Neural crest cell (in vitro differentiated cells): Measurements from ENCODE around the gene MAML3. TPM values are rescaled to one million over a fixed set of nuclear protein-coding genes. Genes with fewer than 3 reads are reported as not detected.

Source experiments
- DNase-seq: peaks from one replicate; pipeline ENCODE4 v3.0.0; 2021; ENCODE audit warnings: low read depth, mixed read lengths, low spot score
- H3K27ac Mint-ChIP-seq: one replicate; pipeline ENCODE4 v1.8.0; 2021; ENCODE audit warnings: mild to moderate bottlenecking, mixed read lengths; ENCODE audit not compliant: unreplicated experiment
- H3K27me3 Mint-ChIP-seq: 2 replicates; pipeline ENCODE4 v1.8.0; 2021; ENCODE audit warnings: low read depth, mild to moderate bottlenecking, mixed read lengths
- H3K36me3 Mint-ChIP-seq: 2 replicates; pipeline ENCODE4 v1.8.0; 2021; ENCODE audit warnings: low read depth, mild to moderate bottlenecking, mixed read lengths
- H3K4me1 Mint-ChIP-seq: 2 replicates; pipeline ENCODE4 v1.8.0; 2021; ENCODE audit warnings: mixed read lengths
- H3K4me3 Mint-ChIP-seq: one replicate; pipeline ENCODE4 v1.8.0; 2021; ENCODE audit warnings: mild to moderate bottlenecking, mixed read lengths
- H3K9me3 Mint-ChIP-seq: 2 replicates; pipeline ENCODE4 v1.8.0; 2021; ENCODE audit warnings: mixed read lengths
- total RNA-seq: library from RNA; stranded (reverse); gene quantifications from 2 replicates; pipeline ENCODE4 v1.2.1, GENCODE V29; 2021
- TF ChIP-seq, protein P1 (sequence below): fragments of 200-600 bp; sonication (generic); conservative IDR thresholded peaks from 2 replicates; pipeline ENCODE4 v1.5.0; 2021; ENCODE audit warnings: antibody characterized with exemption, mild to moderate bottlenecking

Gene MAML3
- total RNA-seq, 1 donor from 2014 or later: 21.8 TPM

DNA sequence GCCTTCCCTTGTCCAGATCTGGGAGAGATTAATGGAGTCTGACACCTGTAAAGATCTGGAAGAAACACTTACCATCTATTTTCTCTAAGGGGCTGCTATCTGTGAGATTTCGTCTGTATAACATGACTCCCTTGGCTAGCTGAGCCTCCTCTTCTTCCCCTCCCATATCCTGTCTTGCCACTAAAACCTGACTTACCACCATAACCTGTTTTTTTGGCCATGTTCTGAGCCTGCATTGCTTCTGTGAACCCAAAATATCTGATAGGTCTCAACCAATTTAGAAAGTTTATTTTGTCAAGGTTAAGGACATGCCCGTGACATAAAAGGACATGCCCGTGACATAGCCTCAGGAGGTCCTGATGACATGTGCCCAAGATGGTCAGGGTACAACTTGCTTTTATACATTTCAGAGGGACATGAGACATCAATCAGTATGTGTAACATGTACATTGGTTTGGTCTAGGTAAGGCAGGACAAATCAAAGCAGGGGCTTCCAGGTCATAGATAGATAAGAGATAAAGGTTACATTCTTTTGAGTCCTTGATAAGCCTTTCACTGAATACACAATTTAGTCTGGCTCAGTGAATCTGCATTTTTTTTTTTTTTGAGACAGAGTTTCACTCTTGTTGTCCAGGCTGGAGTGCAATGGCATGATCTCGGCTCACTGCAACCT lies 476.9 kb downstream of the MAML3 start:
- no peak for DNase-seq
- no peaks in the 10 kb centered on the region for H3K9me3 Mint-ChIP-seq
- no peaks in the 10 kb centered on the region for H3K27me3 Mint-ChIP-seq
- H3K36me3 Mint-ChIP-seq: peaks cover 8% of the 10 kb centered on the region
- TF ChIP-seq, protein P1, sequence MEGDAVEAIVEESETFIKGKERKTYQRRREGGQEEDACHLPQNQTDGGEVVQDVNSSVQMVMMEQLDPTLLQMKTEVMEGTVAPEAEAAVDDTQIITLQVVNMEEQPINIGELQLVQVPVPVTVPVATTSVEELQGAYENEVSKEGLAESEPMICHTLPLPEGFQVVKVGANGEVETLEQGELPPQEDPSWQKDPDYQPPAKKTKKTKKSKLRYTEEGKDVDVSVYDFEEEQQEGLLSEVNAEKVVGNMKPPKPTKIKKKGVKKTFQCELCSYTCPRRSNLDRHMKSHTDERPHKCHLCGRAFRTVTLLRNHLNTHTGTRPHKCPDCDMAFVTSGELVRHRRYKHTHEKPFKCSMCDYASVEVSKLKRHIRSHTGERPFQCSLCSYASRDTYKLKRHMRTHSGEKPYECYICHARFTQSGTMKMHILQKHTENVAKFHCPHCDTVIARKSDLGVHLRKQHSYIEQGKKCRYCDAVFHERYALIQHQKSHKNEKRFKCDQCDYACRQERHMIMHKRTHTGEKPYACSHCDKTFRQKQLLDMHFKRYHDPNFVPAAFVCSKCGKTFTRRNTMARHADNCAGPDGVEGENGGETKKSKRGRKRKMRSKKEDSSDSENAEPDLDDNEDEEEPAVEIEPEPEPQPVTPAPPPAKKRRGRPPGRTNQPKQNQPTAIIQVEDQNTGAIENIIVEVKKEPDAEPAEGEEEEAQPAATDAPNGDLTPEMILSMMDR: no peak
- H3K27ac Mint-ChIP-seq: no peak overlapping the region
- peaks cover 2% of the 10 kb centered on the region for H3K4me1 Mint-ChIP-seq
- no peak overlapping the region for H3K4me3 Mint-ChIP-seq

DNA sequence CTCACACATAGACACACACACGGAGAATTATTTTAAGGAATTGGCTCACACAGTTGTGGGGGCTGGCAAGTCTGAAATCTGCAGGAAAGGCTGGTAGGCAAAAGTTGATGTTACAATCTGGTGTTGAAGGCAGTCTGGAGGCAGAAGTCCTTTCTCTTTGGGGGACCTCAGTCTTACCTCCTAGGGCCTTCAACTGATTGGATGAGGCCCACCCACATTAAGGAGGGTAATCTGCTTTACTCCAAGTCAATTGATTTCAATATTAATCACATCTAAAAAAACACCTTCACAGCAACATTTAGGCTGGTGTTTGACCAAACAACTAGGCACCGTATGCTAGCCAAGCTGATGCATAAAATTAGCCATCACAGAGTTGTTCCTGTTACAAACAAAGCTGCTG lies 477.6 kb downstream of the MAML3 start:
- H3K4me1 Mint-ChIP-seq: no peaks in the 10 kb centered on the region
- no peak for DNase-seq
- H3K27ac Mint-ChIP-seq: no peak overlapping the region
- no peak overlapping the region for H3K4me3 Mint-ChIP-seq
- no peaks in the 10 kb centered on the region for H3K27me3 Mint-ChIP-seq
- peaks cover 8% of the 10 kb centered on the region for H3K36me3 Mint-ChIP-seq
- TF ChIP-seq, protein P1: no peak
- no peaks in the 10 kb centered on the region for H3K9me3 Mint-ChIP-seq

DNA sequence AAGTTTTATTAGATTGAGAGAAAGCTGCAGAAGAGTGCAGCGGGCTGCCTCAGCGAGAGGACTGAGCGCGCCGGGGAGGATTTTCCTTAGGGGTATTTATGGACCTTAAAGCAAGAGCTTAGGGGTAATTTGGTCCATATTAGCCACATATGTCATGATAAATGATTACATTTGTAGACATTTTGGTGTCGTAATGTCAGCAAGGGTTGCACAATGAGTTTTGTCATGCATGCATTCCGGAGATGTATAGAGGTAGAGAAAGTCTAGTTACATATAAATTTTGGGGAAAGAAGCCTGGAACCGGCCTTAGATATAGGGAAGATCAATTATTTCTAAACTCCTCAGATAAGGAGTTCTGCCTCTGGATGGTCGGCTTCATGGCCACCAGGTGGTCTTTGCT lies 478.3 kb downstream of the MAML3 start:
- TF ChIP-seq, protein P1: no peak
- Mint-ChIP-seq H3K4me1 (no peaks in the 10 kb centered on the region), H3K27ac (no peak overlapping the region), H3K4me3 (no peak overlapping the region), H3K36me3 (peaks cover 8% of the 10 kb centered on the region), H3K9me3 (no peaks in the 10 kb centered on the region), H3K27me3 (no peaks in the 10 kb centered on the region)
- no peak for DNase-seq

DNA sequence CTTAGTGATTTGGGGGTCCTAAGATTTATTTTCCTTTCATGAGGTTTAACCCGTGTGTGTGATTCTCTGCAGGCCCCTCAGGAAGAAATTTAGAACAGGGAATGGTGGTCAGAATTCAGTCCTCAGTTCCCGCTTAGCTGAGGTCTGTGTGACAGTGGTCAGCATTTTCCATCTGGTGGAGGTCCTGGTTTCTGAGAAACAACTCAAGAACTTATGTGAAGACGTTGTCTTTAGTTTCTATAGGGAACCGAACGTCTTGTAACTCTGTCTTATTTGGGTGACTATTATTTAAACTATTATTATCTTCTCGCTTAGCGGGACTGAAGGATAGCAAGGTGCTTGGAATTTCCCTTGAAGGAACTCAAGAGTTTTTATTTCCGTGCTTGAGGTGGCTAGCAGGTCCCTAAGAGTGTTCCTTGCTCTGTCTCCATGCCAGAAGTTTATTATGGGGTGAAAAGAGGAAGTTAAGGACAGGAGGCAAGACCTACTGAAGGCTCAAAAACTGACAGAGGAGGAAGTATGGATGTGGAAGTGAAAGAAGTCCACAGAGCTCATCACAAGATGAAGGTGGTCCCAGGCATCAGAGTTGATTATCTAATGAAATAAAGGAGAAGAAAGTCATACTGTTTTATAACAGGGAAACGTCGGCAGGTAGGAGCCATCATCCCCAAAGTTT lies 479.0 kb downstream of the MAML3 start:
- Mint-ChIP-seq H3K4me3 (no peak overlapping the region), H3K27me3 (no peaks in the 10 kb centered on the region), H3K27ac (no peak overlapping the region), H3K36me3 (peaks cover 8% of the 10 kb centered on the region), H3K4me1 (no peaks in the 10 kb centered on the region), H3K9me3 (no peaks in the 10 kb centered on the region)
- DNase-seq: no peak
- TF ChIP-seq, protein P1: no peak

DNA sequence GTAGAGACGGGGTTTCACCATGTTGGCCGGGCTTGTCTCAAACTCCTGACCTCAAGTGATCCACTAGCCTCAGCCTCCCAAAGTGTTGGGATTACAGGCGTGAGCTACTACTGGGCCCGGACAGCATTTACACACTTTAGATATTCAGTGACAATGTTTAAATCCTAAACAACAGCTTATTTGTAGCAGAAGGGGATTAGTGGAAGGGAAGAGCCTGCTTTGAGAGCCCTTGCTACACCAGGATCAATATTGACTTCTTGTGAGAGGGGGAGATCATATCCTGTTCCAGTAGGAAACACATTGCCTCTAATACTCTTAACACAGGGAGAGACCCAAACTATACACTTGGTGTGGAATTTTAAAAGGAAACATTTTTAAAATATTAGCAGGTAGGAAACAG lies 481.3 kb downstream of the MAML3 start:
- Mint-ChIP-seq H3K27ac (no peak overlapping the region), H3K4me3 (no peak overlapping the region), H3K9me3 (no peaks in the 10 kb centered on the region), H3K4me1 (no peaks in the 10 kb centered on the region), H3K36me3 (peaks cover 3% of the 10 kb centered on the region), H3K27me3 (no peaks in the 10 kb centered on the region)
- DNase-seq: no peak
- TF ChIP-seq, protein P1: no peak
